NB4 (cell line): ENCODE results near the gene HECW1.

Experiments used
- DNase-seq: peaks from one replicate; pipeline ENCODE4 v3.0.0; 2010; ENCODE audit warnings: low read depth
- H3K4me3 ChIP-seq: one replicate; pipeline ENCODE4 v1.5.1; 2011; ENCODE audit warnings: mild to moderate bottlenecking, low read depth, low read length, moderate library complexity
- CTCF ChIP-seq: IDR thresholded peaks from one replicate; pipeline ENCODE4 v1.5.1; 2012; ENCODE audit warnings: low read depth, low read length
- MAX ChIP-seq: IDR thresholded peaks from 2 replicates; pipeline ENCODE4 v1.6.1; 2011; ENCODE audit warnings: low read depth, low read length
- MYC ChIP-seq: IDR thresholded peaks from 2 replicates; pipeline ENCODE4 v1.6.1; 2011; ENCODE audit warnings: low read depth, low read length
- POLR2A ChIP-seq: IDR thresholded peaks from 2 replicates; pipeline ENCODE4 v1.6.1; 2011; ENCODE audit warnings: mild to moderate bottlenecking; ENCODE audit not compliant: insufficient read length; ENCODE audit errors: extremely low read depth

HECW1 gene

GRCh38 chr7:43496596-43496995, 384.1 kb downstream of the HECW1 start:
- H3K4me3 ChIP-seq, result no peak overlapping the region
- TF ChIP-seq MYC, result no peak
- no peak for TF ChIP-seq POLR2A
- TF ChIP-seq CTCF, result no peak
- no peak for TF ChIP-seq MAX
- DNase-seq, result no peak

- DNase-seq, result no peak
- no peak overlapping the region for H3K4me3 ChIP-seq
- TF ChIP-seq MYC (no peak), MAX (0 out of 2 replicates have a peak, but pooled peaks have one; percentile 6)
These were observed 389.4 kb downstream of the HECW1 start for GRCh38 chr7:43501870-43502269.

GRCh38 chr7:43502941-43503340, 390.5 kb downstream of the HECW1 start:
- H3K4me3 ChIP-seq, result no peak overlapping the region
- DNase-seq, result no peak
- TF ChIP-seq MYC (no peak), POLR2A (no peak), CTCF (no peak), MAX (no peak)

- no peak for DNase-seq
- TF ChIP-seq MYC (no peak), POLR2A (no peak), CTCF (no peak), MAX (no peak)
- H3K4me3 ChIP-seq, result no peak overlapping the region
These were observed 393.0 kb downstream of the HECW1 start for GRCh38 chr7:43505412-43505811.

GRCh38 chr7:43506460-43506859, 394.0 kb downstream of the HECW1 start:
- no peak overlapping the region for H3K4me3 ChIP-seq
- no peak for TF ChIP-seq CTCF
- TF ChIP-seq MYC, result no peak
- no peak for TF ChIP-seq POLR2A
- TF ChIP-seq MAX, result no peak
- no peak for DNase-seq

GRCh38 chr7:43508461-43508860, 396.0 kb downstream of the HECW1 start:
- TF ChIP-seq POLR2A, result no peak
- TF ChIP-seq CTCF, result no peak
- no peak for TF ChIP-seq MAX
- TF ChIP-seq MYC, result no peak
- H3K4me3 ChIP-seq, result no peak overlapping the region
- DNase-seq, result no peak

GRCh38 chr7:43509906-43510305, 397.5 kb downstream of the HECW1 start:
- no peak overlapping the region for H3K4me3 ChIP-seq
- DNase-seq, result no peak
- TF ChIP-seq MYC (no peak), CTCF (no peak), POLR2A (no peak), MAX (no peak)
